HEK293 (cell line): ENCODE data around the gene CPM.
"Not testable (repeated sequence)": the region's sequence is repeated elsewhere in the genome, so short reads cannot be mapped to it uniquely, and the experiment has no call there.

Source experiments
- CTCF ChIA-PET: fragments of 350-600 bp; formaldehyde crosslinking; extraction: SDS; loops from one replicate; lab custom pipeline; 2021; ENCODE audit warnings: antibody characterized with exemption; lab: Yijun Ruan, JAX
- POLR2A ChIA-PET: fragments of 300-600 bp; formaldehyde crosslinking; extraction: SDS; loops from one replicate; lab custom pipeline; 2020; ENCODE audit warnings: antibody characterized with exemption, inconsistent platforms; lab: Yijun Ruan, JAX
- H3K27ac ChIP-seq: fragments of 200-500 bp; sonication (Bioruptor generic); 2 replicates; pipeline ENCODE4 v1.5.1; 2014; ENCODE audit warnings: low read depth, low read length, control low read depth, inconsistent platforms; ENCODE audit errors: extremely low read depth
- H3K36me3 ChIP-seq, 2 experiments: fragments of 200-500 bp in 1 of 2; sonication (Bioruptor generic) in 1 of 2; 1 replicate in 1 of 2; 2 replicates in 1 of 2; pipeline ENCODE4 v1.5.1; 2014 to 2017; ENCODE audit warnings: inconsistent platforms in 2 of 2, low read length in 2 of 2; ENCODE audit not compliant: control insufficient read depth in 2 of 2, insufficient read depth in 1 of 2
- H3K4me1 ChIP-seq: fragments of 200-500 bp; sonication (Bioruptor generic); 2 replicates; pipeline ENCODE4 v1.5.1; 2014; ENCODE audit warnings: mild to moderate bottlenecking, low read length, inconsistent platforms; ENCODE audit not compliant: control insufficient read depth, insufficient read depth
- H3K4me3 ChIP-seq: 2 replicates; pipeline ENCODE4 v1.5.1; 2011; ENCODE audit warnings: low read depth, mild to moderate bottlenecking, control low read depth, low read length, moderate library complexity
- H3K9me3 ChIP-seq: fragments of 200-500 bp; sonication (Bioruptor generic); 2 replicates; pipeline ENCODE4 v1.5.1; 2014; ENCODE audit warnings: low read depth, low read length, inconsistent platforms; ENCODE audit not compliant: control insufficient read depth, insufficient read depth
- KLF7 ChIP-seq: fragments of 450-650 bp; formaldehyde crosslinking; IDR thresholded peaks from 2 replicates; pipeline ENCODE4 v1.5.1; 2016; ENCODE audit warnings: missing biosample characterization, missing genetic modification characterization, borderline replicate concordance
- SCRT1 ChIP-seq: fragments of 450-650 bp; formaldehyde crosslinking; IDR thresholded peaks from 2 replicates; pipeline ENCODE4 v1.5.1; 2016; ENCODE audit warnings: missing biosample characterization, missing genetic modification characterization, borderline replicate concordance
- SCRT2 ChIP-seq: fragments of 450-650 bp; formaldehyde crosslinking; IDR thresholded peaks from 2 replicates; pipeline ENCODE4 v1.5.1; 2016; ENCODE audit warnings: missing biosample characterization, missing genetic modification characterization
- SP7 ChIP-seq: fragments of 450-650 bp; formaldehyde crosslinking; IDR thresholded peaks from 2 replicates; pipeline ENCODE4 v1.5.1; 2016; ENCODE audit warnings: missing biosample characterization, missing genetic modification characterization
- ZBTB20 ChIP-seq: fragments of 450-650 bp; formaldehyde crosslinking; IDR thresholded peaks from 2 replicates; pipeline ENCODE4 v1.5.1; 2016; ENCODE audit warnings: missing biosample characterization, missing genetic modification characterization
- ZFP41 ChIP-seq: fragments of 450-650 bp; formaldehyde crosslinking; IDR thresholded peaks from 2 replicates; pipeline ENCODE4 v1.5.1; 2016; ENCODE audit warnings: missing biosample characterization, missing genetic modification characterization, borderline replicate concordance
- ZNF121 ChIP-seq: fragments of 450-650 bp; formaldehyde crosslinking; IDR thresholded peaks from 2 replicates; pipeline ENCODE4 v1.5.1; 2016; ENCODE audit warnings: missing biosample characterization, missing genetic modification characterization
- ZNF2 ChIP-seq: fragments of 450-650 bp; formaldehyde crosslinking; IDR thresholded peaks from 2 replicates; pipeline ENCODE4 v1.5.1; 2016; ENCODE audit warnings: missing biosample characterization, missing genetic modification characterization
- ZNF24 ChIP-seq: fragments of 450-650 bp; formaldehyde crosslinking; IDR thresholded peaks from 2 replicates; pipeline ENCODE4 v1.5.1; 2016; ENCODE audit warnings: missing biosample characterization, missing genetic modification characterization
- ZNF394 ChIP-seq: fragments of 450-650 bp; formaldehyde crosslinking; IDR thresholded peaks from 2 replicates; pipeline ENCODE4 v1.5.1; 2016; ENCODE audit warnings: missing biosample characterization, missing genetic modification characterization, mild to moderate bottlenecking, moderate library complexity, borderline replicate concordance
- ZNF449 ChIP-seq: fragments of 450-650 bp; formaldehyde crosslinking; IDR thresholded peaks from 2 replicates; pipeline ENCODE4 v1.5.1; 2017; ENCODE audit warnings: missing biosample characterization, mild to moderate bottlenecking, missing genetic modification characterization, moderate library complexity
- ZNF501 ChIP-seq: fragments of 450-650 bp; formaldehyde crosslinking; IDR thresholded peaks from 2 replicates; pipeline ENCODE4 v1.5.1; 2016; ENCODE audit warnings: missing biosample characterization, missing genetic modification characterization
- ZNF555 ChIP-seq: fragments of 450-650 bp; formaldehyde crosslinking; conservative IDR thresholded peaks from 2 replicates; pipeline ENCODE4 v1.5.1; 2017; ENCODE audit warnings: missing biosample characterization, mild to moderate bottlenecking, missing genetic modification characterization, inconsistent platforms
- ZNF580 ChIP-seq: fragments of 450-650 bp; formaldehyde crosslinking; IDR thresholded peaks from 2 replicates; pipeline ENCODE4 v1.5.1; 2016; ENCODE audit warnings: missing biosample characterization, missing genetic modification characterization
- ZNF610 ChIP-seq: fragments of 450-650 bp; formaldehyde crosslinking; IDR thresholded peaks from 2 replicates; pipeline ENCODE4 v1.5.1; 2016; ENCODE audit warnings: missing biosample characterization, missing genetic modification characterization, borderline replicate concordance
- ZNF707 ChIP-seq: fragments of 450-650 bp; formaldehyde crosslinking; IDR thresholded peaks from 2 replicates; pipeline ENCODE4 v1.5.1; 2016; ENCODE audit warnings: missing biosample characterization, missing genetic modification characterization
- ZNF792 ChIP-seq: fragments of 450-650 bp; formaldehyde crosslinking; IDR thresholded peaks from 2 replicates; pipeline ENCODE4 v1.5.1; 2016; ENCODE audit warnings: missing biosample characterization, missing genetic modification characterization

Gene CPM

GRCh38 chr12:68807576-68808387 lies 125.2 kb downstream of the CPM start, which contains the start of gene MDM2 (continued):
- TF ChIP-seq ZNF707 (tag by site-specific recombination) (no peak), ZFP41 (tag by site-specific recombination) (no peak)

GRCh38 chr12:68807274-68807575 lies 125.7 kb downstream of the CPM start:
- not testable (repeated sequence) for H3K9me3 ChIP-seq, H3K4me1 ChIP-seq
- POLR2A ChIA-PET, result interaction anchor here (0.6 to 2.7 kb wide), 6 partner anchors 10 to 61 kb away, joined by 3 to 61 read pairs (median 4); partner anchors contain the start of gene SLC35E3
- CTCF ChIA-PET, result interaction anchor here (1.0 to 1.5 kb wide), 4 partner anchors 7 to 68 kb away, joined by 3 to 7 read pairs (median 3); no protein-coding TSS in a partner anchor
- H3K4me3 ChIP-seq, result peak overlapping the region; percentile 97
- H3K36me3 ChIP-seq, result peaks cover 25 to 27% of the 10 kb centered on the region in 2 experiments
- TF ChIP-seq SP7 (tag by site-specific recombination), result peak; percentile 44; the same call in 1 of the 2 replicates
- 0 out of 2 replicates have a peak, but pooled peaks have one; percentile 46 for TF ChIP-seq SCRT1
- peak; percentile 98 for TF ChIP-seq ZNF394
- TF ChIP-seq KLF7 (tag by site-specific recombination), result peak; percentile 56
- TF ChIP-seq ZNF580, result peak; percentile 42; the same call in 1 of the 2 replicates
- TF ChIP-seq ZNF121 (tag by site-specific recombination), result 0 out of 2 replicates have a peak, but pooled peaks have one; percentile 14
- TF ChIP-seq SCRT2, result peak; percentile 49; the same call in 1 of the 2 replicates
- TF ChIP-seq ZBTB20 (tag by site-specific recombination), result peak; percentile 55; the same call in 1 of the 2 replicates
- peak; percentile 5; the same call in 1 of the 2 replicates for TF ChIP-seq ZNF449 (tag by site-specific recombination)
- 0 out of 2 replicates have a peak, but pooled peaks have one; percentile 82 for TF ChIP-seq ZNF792
- TF ChIP-seq ZNF2, result 0 out of 2 replicates have a peak, but pooled peaks have one; percentile 54
- 0 out of 2 replicates have a peak, but pooled peaks have one; percentile 61 for TF ChIP-seq ZNF501 (tag by site-specific recombination)
- peak overlapping the region; percentile 100 for H3K27ac ChIP-seq

- Histone ChIP-seq H3K4me1 (no peaks in the 10 kb centered on the region; the same call in 1 of the 2 replicates), H3K4me3 (no peak overlapping the region), H3K9me3 (no peaks in the 10 kb centered on the region), H3K36me3 (peaks cover 20 to 22% of the 10 kb centered on the region in 2 experiments), H3K27ac (no peak overlapping the region)
- ChIA-PET CTCF (interaction anchor here (1.5 kb wide), 1 partner anchor 24 kb away, joined by 7 read pairs; no protein-coding TSS in a partner anchor), POLR2A (interaction anchor here (0.6 to 2.7 kb wide), 4 partner anchors 22 to 60 kb away, joined by 3 to 61 read pairs (median 4); partner anchors contain the start of gene SLC35E3)
- no peak for TF ChIP-seq ZNF24 (tag by site-specific recombination)
- no peak for TF ChIP-seq ZNF610 (tag by site-specific recombination)
- TF ChIP-seq SP7 (tag by site-specific recombination), result no peak
- TF ChIP-seq KLF7 (tag by site-specific recombination), result no peak
- no peak for TF ChIP-seq ZNF555 (tag by site-specific recombination)
These were observed 126.3 kb downstream of the CPM start for GRCh38 chr12:68806488-68807237.
